ENCODE measurements around the gene GABRG3.

GABRG3 gene

GRCh38 chr15:27126449-27126848 lies 155.5 kb downstream of the GABRG3 start:
- Mint-ChIP-seq H3K9me3 (ENCODE audit: low read depth) (peaks cover 12% of the 10 kb centered on the region), H3K27me3 (no peaks in the 10 kb centered on the region), H3K4me1 (ENCODE audit: low read depth) (no peaks in the 10 kb centered on the region), H3K27ac (no peak overlapping the region), H3K4me3 (no peak overlapping the region), H3K36me3 (no peaks in the 10 kb centered on the region)

GRCh38 chr15:27127815-27128570 lies 157.0 kb downstream of the GABRG3 start:
- Mint-ChIP-seq H3K4me1 (ENCODE audit: low read depth) (no peaks in the 10 kb centered on the region), H3K27ac (no peak overlapping the region), H3K27me3 (no peaks in the 10 kb centered on the region), H3K4me3 (no peak overlapping the region), H3K36me3 (no peaks in the 10 kb centered on the region), H3K9me3 (ENCODE audit: low read depth) (peaks cover 8% of the 10 kb centered on the region)

- Mint-ChIP-seq H3K9me3 (ENCODE audit: low read depth) (peaks cover 5% of the 10 kb centered on the region), H3K27ac (no peak overlapping the region), H3K36me3 (no peaks in the 10 kb centered on the region), H3K4me3 (no peak overlapping the region), H3K27me3 (no peaks in the 10 kb centered on the region), H3K4me1 (ENCODE audit: low read depth) (no peaks in the 10 kb centered on the region)
Observed at GRCh38 chr15:27133249-27133648, 162.3 kb downstream of the GABRG3 start.

- Mint-ChIP-seq H3K27me3 (no peaks in the 10 kb centered on the region), H3K27ac (no peak overlapping the region), H3K36me3 (no peaks in the 10 kb centered on the region), H3K9me3 (ENCODE audit: low read depth) (peaks cover 5% of the 10 kb centered on the region), H3K4me3 (no peak overlapping the region), H3K4me1 (ENCODE audit: low read depth) (no peaks in the 10 kb centered on the region)
Observed at GRCh38 chr15:27134481-27134880, 163.5 kb downstream of the GABRG3 start.

- Mint-ChIP-seq H3K4me1 (ENCODE audit: low read depth) (no peaks in the 10 kb centered on the region), H3K36me3 (no peaks in the 10 kb centered on the region), H3K27ac (no peak overlapping the region), H3K4me3 (no peak overlapping the region), H3K9me3 (ENCODE audit: low read depth) (peaks cover 5% of the 10 kb centered on the region), H3K27me3 (no peaks in the 10 kb centered on the region)
Observed at GRCh38 chr15:27135151-27135550, 164.2 kb downstream of the GABRG3 start.

- Mint-ChIP-seq H3K4me3 (no peak overlapping the region), H3K4me1 (ENCODE audit: low read depth) (no peaks in the 10 kb centered on the region), H3K27ac (no peak overlapping the region), H3K36me3 (no peaks in the 10 kb centered on the region), H3K27me3 (peaks cover 1% of the 10 kb centered on the region), H3K9me3 (ENCODE audit: low read depth) (peaks cover 7% of the 10 kb centered on the region)
Observed at GRCh38 chr15:27137127-27137526, 166.1 kb downstream of the GABRG3 start.

GRCh38 chr15:27165590-27165989 lies 194.6 kb downstream of the GABRG3 start:
- Mint-ChIP-seq H3K27ac (no peak overlapping the region), H3K36me3 (no peaks in the 10 kb centered on the region), H3K27me3 (no peaks in the 10 kb centered on the region), H3K4me3 (no peak overlapping the region), H3K4me1 (ENCODE audit: low read depth) (no peaks in the 10 kb centered on the region), H3K9me3 (ENCODE audit: low read depth) (peaks cover 4% of the 10 kb centered on the region)

- Mint-ChIP-seq H3K27ac (no peak overlapping the region), H3K4me3 (no peak overlapping the region), H3K36me3 (no peaks in the 10 kb centered on the region), H3K4me1 (ENCODE audit: low read depth) (no peaks in the 10 kb centered on the region), H3K27me3 (no peaks in the 10 kb centered on the region), H3K9me3 (ENCODE audit: low read depth) (peaks cover 4% of the 10 kb centered on the region)
Observed at GRCh38 chr15:27166917-27167316, 195.9 kb downstream of the GABRG3 start.

GRCh38 chr15:27167738-27168137 lies 196.8 kb downstream of the GABRG3 start:
- no peak overlapping the region for H3K27ac Mint-ChIP-seq
- H3K9me3 Mint-ChIP-seq (ENCODE audit: low read depth), result peaks cover 4% of the 10 kb centered on the region
- H3K4me1 Mint-ChIP-seq (ENCODE audit: low read depth), result no peaks in the 10 kb centered on the region
- H3K27me3 Mint-ChIP-seq, result no peaks in the 10 kb centered on the region
- H3K4me3 Mint-ChIP-seq, result no peak overlapping the region
- no peaks in the 10 kb centered on the region for H3K36me3 Mint-ChIP-seq

GRCh38 chr15:27170851-27171250 lies 199.9 kb downstream of the GABRG3 start:
- Mint-ChIP-seq H3K36me3 (no peaks in the 10 kb centered on the region), H3K27me3 (no peaks in the 10 kb centered on the region), H3K4me3 (no peak overlapping the region), H3K27ac (no peak overlapping the region), H3K9me3 (ENCODE audit: low read depth) (peaks cover 11% of the 10 kb centered on the region), H3K4me1 (ENCODE audit: low read depth) (no peaks in the 10 kb centered on the region)

GRCh38 chr15:27172821-27173220 lies 201.8 kb downstream of the GABRG3 start:
- H3K4me3 Mint-ChIP-seq, result no peak overlapping the region
- no peak overlapping the region for H3K27ac Mint-ChIP-seq
- peaks cover 15% of the 10 kb centered on the region for H3K9me3 Mint-ChIP-seq (ENCODE audit: low read depth)
- H3K36me3 Mint-ChIP-seq, result no peaks in the 10 kb centered on the region
- H3K27me3 Mint-ChIP-seq, result no peaks in the 10 kb centered on the region
- no peaks in the 10 kb centered on the region for H3K4me1 Mint-ChIP-seq (ENCODE audit: low read depth)

GRCh38 chr15:27175472-27176153 lies 204.6 kb downstream of the GABRG3 start:
- Mint-ChIP-seq H3K36me3 (no peaks in the 10 kb centered on the region), H3K4me3 (no peak overlapping the region), H3K4me1 (ENCODE audit: low read depth) (no peaks in the 10 kb centered on the region), H3K27me3 (no peaks in the 10 kb centered on the region), H3K9me3 (ENCODE audit: low read depth) (peaks cover 11% of the 10 kb centered on the region), H3K27ac (no peak overlapping the region)

- Mint-ChIP-seq H3K27ac (no peak overlapping the region), H3K4me3 (no peak overlapping the region), H3K36me3 (no peaks in the 10 kb centered on the region), H3K27me3 (no peaks in the 10 kb centered on the region), H3K4me1 (ENCODE audit: low read depth) (no peaks in the 10 kb centered on the region), H3K9me3 (ENCODE audit: low read depth) (peaks cover 11% of the 10 kb centered on the region)
Observed at GRCh38 chr15:27176785-27177406, 205.9 kb downstream of the GABRG3 start.

GRCh38 chr15:27179789-27180188 lies 208.8 kb downstream of the GABRG3 start:
- Mint-ChIP-seq H3K4me3 (no peak overlapping the region), H3K36me3 (no peaks in the 10 kb centered on the region), H3K27ac (no peak overlapping the region), H3K4me1 (ENCODE audit: low read depth) (no peaks in the 10 kb centered on the region), H3K9me3 (ENCODE audit: low read depth) (peaks cover 4% of the 10 kb centered on the region), H3K27me3 (no peaks in the 10 kb centered on the region)

GRCh38 chr15:27182561-27183110 lies 211.7 kb downstream of the GABRG3 start:
- H3K36me3 Mint-ChIP-seq, result no peaks in the 10 kb centered on the region
- H3K4me3 Mint-ChIP-seq, result no peak overlapping the region
- H3K4me1 Mint-ChIP-seq (ENCODE audit: low read depth), result no peaks in the 10 kb centered on the region
- H3K27ac Mint-ChIP-seq, result no peak overlapping the region
- peaks cover 6% of the 10 kb centered on the region for H3K9me3 Mint-ChIP-seq (ENCODE audit: low read depth)
- no peaks in the 10 kb centered on the region for H3K27me3 Mint-ChIP-seq
